A549 (cell line): ENCODE results near the gene USP34. TPM values are rescaled to one million over a fixed set of nuclear protein-coding genes. Genes with fewer than 3 reads are reported as not detected.
A peak's percentile ranks its signal among the peaks of the same experiment; 100 is the strongest.

Experiments
- ATAC-seq, 2 experiments: fragments of 200-7000 bp in 1 of 2; fragments of >200 bp in 1 of 2; cut with Nextera tagmentation in 1 of 2; cut with Tn5 transposase in 1 of 2; 3 replicates each; pipeline versions ENCODE4 v1.8.0 to v1.9.1; 2018 to 2020; ENCODE audit warnings: mild to moderate bottlenecking in 1 of 2, moderate library complexity in 1 of 2
- CTCF ChIA-PET: fragments of 300-600 bp; sonication (Branson Sonifier 250); formaldehyde crosslinking; extraction: SDS; loops from one replicate; lab custom pipeline; 2021; ENCODE audit warnings: antibody characterized with exemption, inconsistent platforms; lab: Yijun Ruan, JAX
- POLR2A ChIA-PET: fragments of 350-600 bp; formaldehyde crosslinking; extraction: SDS; loops from one replicate; lab custom pipeline; 2021; ENCODE audit warnings: antibody characterized with exemption, inconsistent platforms; lab: Yijun Ruan, JAX
- DNase-seq, 2 experiments: peaks; one replicate each; pipeline versions ENCODE4 v3.0.0 to v3.0.0-alpha.2; 2011 to 2016; ENCODE audit warnings: low read depth in 1 of 2, low spot score in 1 of 2
- FAIRE-seq: peaks from 2 replicates; lab custom pipeline; 2011; peaks lifted over from hg19 to GRCh38; lab: Jason Lieb, UNC
- H3K27ac ChIP-seq, 2 experiments: fragments of >200 bp; sonication (Bioruptor Twin); formaldehyde crosslinking; 3 replicates each; pipeline ENCODE4 v1.5.1; 2016 to 2017
- H3K4me1 ChIP-seq: fragments of >200 bp; sonication (Bioruptor Twin); formaldehyde crosslinking; 3 replicates; pipeline ENCODE4 v1.6.1; 2016
- H3K4me2 ChIP-seq: fragments of >200 bp; sonication (Bioruptor Twin); formaldehyde crosslinking; 3 replicates; pipeline ENCODE4 v1.6.1; 2016
- H3K4me3 ChIP-seq: fragments of >200 bp; sonication (Bioruptor Twin); formaldehyde crosslinking; 3 replicates; pipeline ENCODE4 v1.5.1; 2016
- H3K9me3 ChIP-seq: fragments of >200 bp; sonication (Bioruptor Twin); formaldehyde crosslinking; 3 replicates; pipeline ENCODE4 v1.6.1; 2016
- CBX8 ChIP-seq: fragments of 200-600 bp; sonication (generic); IDR thresholded peaks from 2 replicates; pipeline ENCODE4 v1.6.1; 2016
- EHMT2 ChIP-seq: fragments of 200-600 bp; sonication (generic); IDR thresholded peaks from 2 replicates; pipeline ENCODE4 v1.6.1; 2016; ENCODE audit warnings: antibody characterized with exemption, low read depth, mild to moderate bottlenecking, moderate library complexity
- EP300 ChIP-seq, 2 experiments: fragments of >200 bp; sonication (Bioruptor Twin); formaldehyde crosslinking; IDR thresholded peaks; 2 replicates in 1 of 2; 3 replicates in 1 of 2; pipeline ENCODE4 v1.6.1; 2016 to 2017
- FOSL2 ChIP-seq, 2 experiments: fragments of 450-650 bp in 1 of 2; fragments of >200 bp in 1 of 2; sonication (Bioruptor Twin) in 1 of 2; formaldehyde crosslinking; IDR thresholded peaks; 2 replicates each; pipeline versions ENCODE4 v1.5.0 to v1.6.1; 2016 to 2020; ENCODE audit warnings: mild to moderate bottlenecking in 1 of 2, moderate library complexity in 1 of 2
- GATA3 ChIP-seq: IDR thresholded peaks from 2 replicates; pipeline ENCODE4 v1.6.1; 2012; ENCODE audit warnings: borderline replicate concordance
- HES2 ChIP-seq: fragments of >200 bp; sonication (Bioruptor Twin); formaldehyde crosslinking; IDR thresholded peaks from 2 replicates; pipeline ENCODE4 v1.6.1; 2016
- HOXB13 ChIP-seq: fragments of 250-450 bp; sonication (Bioruptor Pico); IDR thresholded peaks from 2 replicates; pipeline ENCODE4 v1.5.0; 2020; ENCODE audit warnings: low read depth, mild to moderate bottlenecking, moderate library complexity
- JUN ChIP-seq, 2 experiments: fragments of >200 bp; sonication (Bioruptor Twin); formaldehyde crosslinking; IDR thresholded peaks; 2 replicates in 1 of 2; 3 replicates in 1 of 2; pipeline ENCODE4 v1.6.1; 2016 to 2017
- JUNB ChIP-seq: fragments of >200 bp; sonication (Bioruptor Twin); formaldehyde crosslinking; IDR thresholded peaks from 2 replicates; pipeline ENCODE4 v1.6.1; 2016
- KDM5A ChIP-seq: fragments of 200-600 bp; sonication (generic); IDR thresholded peaks from 2 replicates; pipeline ENCODE4 v1.6.1; 2016; ENCODE audit warnings: antibody characterized with exemption, mild to moderate bottlenecking
- MAX ChIP-seq: IDR thresholded peaks from 2 replicates; pipeline ENCODE4 v1.6.1; 2012
- MAZ ChIP-seq: fragments of 150-350 bp; IDR thresholded peaks from 2 replicates; pipeline ENCODE4 v1.6.1; 2014; ENCODE audit warnings: antibody characterized with exemption, low read depth, low read length, borderline replicate concordance
- NFE2L2 ChIP-seq: fragments of 150-350 bp; conservative IDR thresholded peaks from 2 replicates; pipeline ENCODE4 v1.6.1; 2014; ENCODE audit warnings: low read length
- NPAS2 ChIP-seq: fragments of 250-450 bp; sonication (Bioruptor Pico); IDR thresholded peaks from 2 replicates; pipeline ENCODE4 v1.8.0; 2022; ENCODE audit warnings: mild to moderate bottlenecking, moderate library complexity, borderline replicate concordance
- NR3C1 ChIP-seq: fragments of >200 bp; sonication (Bioruptor Twin); formaldehyde crosslinking; IDR thresholded peaks from 3 replicates; pipeline ENCODE4 v1.6.1; 2017
- PBX3 ChIP-seq: IDR thresholded peaks from 2 replicates; pipeline ENCODE4 v1.6.1; 2012
- PHF8 ChIP-seq: fragments of 200-600 bp; sonication (generic); IDR thresholded peaks from 2 replicates; pipeline ENCODE4 v1.6.1; 2016; ENCODE audit warnings: low read depth, mild to moderate bottlenecking, antibody characterized with exemption, moderate library complexity, borderline replicate concordance
- POLR2AphosphoS2 ChIP-seq: conservative IDR thresholded peaks from 2 replicates; pipeline ENCODE4 v1.6.1; 2012; ENCODE audit warnings: low read length, improper control_type of control experiment, inconsistent platforms
- RARB ChIP-seq: fragments of 250-450 bp; sonication (Bioruptor Pico); IDR thresholded peaks from 2 replicates; pipeline ENCODE4 v1.8.0; 2021; ENCODE audit warnings: mild to moderate bottlenecking, moderate library complexity
- RCOR1 ChIP-seq: fragments of 150-350 bp; IDR thresholded peaks from 2 replicates; pipeline ENCODE4 v1.6.1; 2014; ENCODE audit warnings: antibody characterized with exemption, low read length, low read depth
- RFX5 ChIP-seq: fragments of 450-650 bp; IDR thresholded peaks from 2 replicates; pipeline ENCODE4 v1.7.1; 2014; ENCODE audit warnings: antibody characterized with exemption, mild to moderate bottlenecking, moderate library complexity
- ZNF302 ChIP-seq: fragments of 250-450 bp; sonication (Bioruptor Pico); IDR thresholded peaks from 2 replicates; pipeline ENCODE4 v1.9.0; 2021; ENCODE audit warnings: inconsistent platforms, mild to moderate bottlenecking, moderate library complexity
- ZSCAN20 ChIP-seq: fragments of 250-450 bp; sonication (Bioruptor Pico); IDR thresholded peaks from 2 replicates; pipeline ENCODE4 v1.8.0; 2022; ENCODE audit warnings: mild to moderate bottlenecking, moderate library complexity
- whole genome bisulfite sequencing: methylation state at CpG from one replicate; pipeline ENCODE4 v1.1.6; 2017; ENCODE audit errors: missing lambda C conversion rate; 5-methylcytosine and 5-hydroxymethylcytosine counted together
- polyA plus RNA-seq, 4 experiments: library from polyadenylated mRNA; depleted of rRNA in 3 of 4; stranded (reverse); fragments of >200 nt; fragmentation: RNase III in 1 of 4; extraction: RNeasy Plus Mini Kit Qiagen cat#74134 plus additional on column Dnase treatment in 1 of 4; gene quantifications; 2 replicates in 3 of 4; 3 replicates in 1 of 4; pipeline ENCODE4 v1.2.3, GENCODE V29; 2011 to 2017
- TF ChIP-seq, protein P1 (sequence below): fragments of 250-450 bp; sonication (Bioruptor Pico); IDR thresholded peaks from 2 replicates; pipeline ENCODE4 v1.5.0; 2021; ENCODE audit warnings: mild to moderate bottlenecking, moderate library complexity, borderline replicate concordance
- TF ChIP-seq, protein P2 (sequence below): fragments of >200 bp; sonication (Bioruptor Twin); formaldehyde crosslinking; IDR thresholded peaks from 3 replicates; pipeline ENCODE4 v1.6.1; 2016
- TF ChIP-seq, protein P3 (sequence below): fragments of 250-450 bp; sonication (Bioruptor Pico); IDR thresholded peaks from 2 replicates; pipeline ENCODE4 v1.5.0; 2020; ENCODE audit warnings: low read depth, mild to moderate bottlenecking, moderate library complexity
- TF ChIP-seq, protein P4 (sequence below): fragments of >200 bp; sonication (Bioruptor Twin); formaldehyde crosslinking; IDR thresholded peaks from 3 replicates; pipeline ENCODE4 v1.5.1; 2016

USP34 gene
- polyA plus RNA-seq, 2 of the 4 experiments (the other 2 are of a cell fraction): 47.7 to 132 TPM

DNA sequence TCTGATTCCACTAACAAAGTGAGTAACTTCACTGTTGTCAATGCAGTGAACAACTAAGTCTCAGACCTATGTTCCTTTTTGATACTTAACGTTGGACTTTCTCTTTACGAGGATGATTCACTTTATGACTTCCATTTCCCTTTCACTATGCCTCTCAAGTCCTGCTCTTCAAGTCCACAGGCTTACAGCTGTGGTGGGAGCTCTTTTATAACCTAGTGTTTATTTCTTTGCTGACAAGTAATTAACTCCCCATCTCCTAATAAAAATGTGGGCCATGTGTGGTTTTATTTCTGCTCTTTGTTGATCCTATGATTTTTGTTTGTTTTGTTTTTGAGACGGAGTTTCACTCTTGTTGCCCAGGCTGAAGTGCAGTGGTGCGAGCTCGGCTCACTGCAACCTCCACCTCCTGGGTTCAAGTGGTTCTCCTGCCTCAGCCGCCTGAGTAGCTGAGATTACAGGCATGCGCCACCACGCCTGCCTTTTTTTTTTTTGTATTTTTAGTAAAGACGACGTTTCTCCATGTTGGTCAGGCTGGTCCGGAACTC, 142.1 kb downstream of the USP34 start:
- FAIRE-seq: peak; percentile 32
- no peak overlapping the region for H3K4me2 ChIP-seq
- 88% methylated on average over 11 of the region's 11 CpGs for WGBS
- no peak overlapping the region for H3K27ac ChIP-seq
- H3K9me3 ChIP-seq: no peaks in the 10 kb centered on the region
- CTCF ChIA-PET: interaction anchor here (0.7 kb wide), 1 partner anchor 472 kb away, joined by 3 read pairs; no protein-coding TSS in a partner anchor
- ATAC-seq: peak in 1 of 2 experiments; percentile 47; a peak in 2 of 6 replicates
- no peak overlapping the region for H3K4me3 ChIP-seq
- peaks cover 4% of the 10 kb centered on the region; the same call in 2 of the 3 replicates for H3K4me1 ChIP-seq
- TF ChIP-seq ZNF302 (CRISPR knock-in tag) (no peak), CBX8 (no peak), JUNB (no peak), NFE2L2 (no peak), PHF8 (no peak), RCOR1 (no peak), JUN (IDR thresholded peaks at IDR 0.05) (no peak)
- TF ChIP-seq, protein P1, sequence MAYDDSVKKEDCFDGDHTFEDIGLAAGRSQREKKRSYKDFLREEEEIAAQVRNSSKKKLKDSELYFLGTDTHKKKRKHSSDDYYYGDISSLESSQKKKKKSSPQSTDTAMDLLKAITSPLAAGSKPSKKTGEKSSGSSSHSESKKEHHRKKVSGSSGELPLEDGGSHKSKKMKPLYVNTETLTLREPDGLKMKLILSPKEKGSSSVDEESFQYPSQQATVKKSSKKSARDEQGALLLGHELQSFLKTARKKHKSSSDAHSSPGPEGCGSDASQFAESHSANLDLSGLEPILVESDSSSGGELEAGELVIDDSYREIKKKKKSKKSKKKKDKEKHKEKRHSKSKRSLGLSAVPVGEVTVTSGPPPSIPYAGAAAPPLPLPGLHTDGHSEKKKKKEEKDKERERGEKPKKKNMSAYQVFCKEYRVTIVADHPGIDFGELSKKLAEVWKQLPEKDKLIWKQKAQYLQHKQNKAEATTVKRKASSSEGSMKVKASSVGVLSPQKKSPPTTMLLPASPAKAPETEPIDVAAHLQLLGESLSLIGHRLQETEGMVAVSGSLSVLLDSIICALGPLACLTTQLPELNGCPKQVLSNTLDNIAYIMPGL (CRISPR knock-in tag): no peak
- TF ChIP-seq, protein P2, sequence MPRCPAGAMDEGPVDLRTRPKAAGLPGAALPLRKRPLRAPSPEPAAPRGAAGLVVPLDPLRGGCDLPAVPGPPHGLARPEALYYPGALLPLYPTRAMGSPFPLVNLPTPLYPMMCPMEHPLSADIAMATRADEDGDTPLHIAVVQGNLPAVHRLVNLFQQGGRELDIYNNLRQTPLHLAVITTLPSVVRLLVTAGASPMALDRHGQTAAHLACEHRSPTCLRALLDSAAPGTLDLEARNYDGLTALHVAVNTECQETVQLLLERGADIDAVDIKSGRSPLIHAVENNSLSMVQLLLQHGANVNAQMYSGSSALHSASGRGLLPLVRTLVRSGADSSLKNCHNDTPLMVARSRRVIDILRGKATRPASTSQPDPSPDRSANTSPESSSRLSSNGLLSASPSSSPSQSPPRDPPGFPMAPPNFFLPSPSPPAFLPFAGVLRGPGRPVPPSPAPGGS: no peak
- TF ChIP-seq, protein P3, sequence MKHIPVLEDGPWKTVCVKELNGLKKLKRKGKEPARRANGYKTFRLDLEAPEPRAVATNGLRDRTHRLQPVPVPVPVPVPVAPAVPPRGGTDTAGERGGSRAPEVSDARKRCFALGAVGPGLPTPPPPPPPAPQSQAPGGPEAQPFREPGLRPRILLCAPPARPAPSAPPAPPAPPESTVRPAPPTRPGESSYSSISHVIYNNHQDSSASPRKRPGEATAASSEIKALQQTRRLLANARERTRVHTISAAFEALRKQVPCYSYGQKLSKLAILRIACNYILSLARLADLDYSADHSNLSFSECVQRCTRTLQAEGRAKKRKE (CRISPR knock-in tag): no peak
- TF ChIP-seq, all 56 proteins: peak for 0
- peak in 1 of 2 experiments; percentile 28 for DNase-seq
- POLR2A ChIA-PET: no interaction called here

DNA sequence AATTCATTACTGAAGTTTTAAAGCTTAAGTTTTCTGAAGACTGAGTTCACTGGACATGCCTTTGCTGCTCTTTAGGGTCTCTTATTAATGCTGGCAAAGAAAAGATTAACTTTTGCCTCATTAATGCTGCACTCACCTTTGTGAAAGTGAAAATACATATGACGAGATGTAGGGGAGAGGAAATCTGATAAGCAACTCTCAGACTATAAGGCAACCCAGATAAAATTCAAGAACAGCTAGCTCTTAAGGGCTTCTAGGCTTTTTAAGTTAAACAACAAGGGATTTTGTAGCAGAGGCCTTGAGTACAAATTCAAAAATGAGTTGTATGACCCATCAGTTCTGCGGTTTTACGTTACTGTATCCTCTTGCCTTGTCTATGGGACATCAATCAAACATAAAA, 143.7 kb downstream of the USP34 start:
- CTCF ChIA-PET: interaction anchor here (1.1 kb wide), 1 partner anchor 10 kb away, joined by 5 read pairs; no protein-coding TSS in a partner anchor
- Histone ChIP-seq H3K9me3 (no peaks in the 10 kb centered on the region), H3K27ac (no peak overlapping the region), H3K4me3 (no peak overlapping the region), H3K4me1 (peaks cover 4% of the 10 kb centered on the region; the same call in 2 of the 3 replicates), H3K4me2 (no peak overlapping the region)
- TF ChIP-seq HES2 (no peak), EP300 (IDR thresholded peaks at IDR 0.05) (no peak), FOSL2 (IDR thresholded peaks at IDR 0.05) (no peak), FOSL2 (CRISPR knock-in tag; IDR thresholded peaks at IDR 0.05) (no peak), POLR2AphosphoS2 (no peak), KDM5A (no peak), MAZ (no peak), MAX (no peak), RFX5 (no peak), RARB (CRISPR knock-in tag) (no peak), PHF8 (no peak), GATA3 (no peak), JUN (IDR thresholded peaks at IDR 0.05) (no peak), NPAS2 (CRISPR knock-in tag) (no peak), NR3C1 (no peak), HOXB13 (CRISPR knock-in tag) (no peak), ZSCAN20 (CRISPR knock-in tag) (no peak), EHMT2 (no peak), PBX3 (no peak), CBX8 (no peak)
- TF ChIP-seq, protein P4, sequence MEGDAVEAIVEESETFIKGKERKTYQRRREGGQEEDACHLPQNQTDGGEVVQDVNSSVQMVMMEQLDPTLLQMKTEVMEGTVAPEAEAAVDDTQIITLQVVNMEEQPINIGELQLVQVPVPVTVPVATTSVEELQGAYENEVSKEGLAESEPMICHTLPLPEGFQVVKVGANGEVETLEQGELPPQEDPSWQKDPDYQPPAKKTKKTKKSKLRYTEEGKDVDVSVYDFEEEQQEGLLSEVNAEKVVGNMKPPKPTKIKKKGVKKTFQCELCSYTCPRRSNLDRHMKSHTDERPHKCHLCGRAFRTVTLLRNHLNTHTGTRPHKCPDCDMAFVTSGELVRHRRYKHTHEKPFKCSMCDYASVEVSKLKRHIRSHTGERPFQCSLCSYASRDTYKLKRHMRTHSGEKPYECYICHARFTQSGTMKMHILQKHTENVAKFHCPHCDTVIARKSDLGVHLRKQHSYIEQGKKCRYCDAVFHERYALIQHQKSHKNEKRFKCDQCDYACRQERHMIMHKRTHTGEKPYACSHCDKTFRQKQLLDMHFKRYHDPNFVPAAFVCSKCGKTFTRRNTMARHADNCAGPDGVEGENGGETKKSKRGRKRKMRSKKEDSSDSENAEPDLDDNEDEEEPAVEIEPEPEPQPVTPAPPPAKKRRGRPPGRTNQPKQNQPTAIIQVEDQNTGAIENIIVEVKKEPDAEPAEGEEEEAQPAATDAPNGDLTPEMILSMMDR: no peak
- POLR2A ChIA-PET: no interaction called here
- ATAC-seq: no peak
- WGBS: 93% methylated on average over 3 of the region's 3 CpGs
- DNase-seq: no peak
- FAIRE-seq: no peak
